Neural progenitor cell (in vitro differentiated cells): Measurements from ENCODE around the gene RCVRN.

Experiments
- CTCF ChIP-seq: fragments of 200-600 bp; sonication (generic); IDR thresholded peaks from 2 replicates; pipeline ENCODE4 v1.5.1; 2017; ENCODE audit warnings: antibody characterized with exemption, mild to moderate bottlenecking
- EZH2 ChIP-seq: fragments of 200-600 bp; sonication (generic); IDR thresholded peaks from 2 replicates; pipeline ENCODE4 v1.6.1; 2017; ENCODE audit warnings: antibody characterized with exemption, mild to moderate bottlenecking, moderate library complexity
- EZH2phosphoT487 ChIP-seq: fragments of 200-600 bp; sonication (generic); IDR thresholded peaks from 2 replicates; pipeline ENCODE4 v1.6.1; 2017; ENCODE audit warnings: antibody characterized with exemption

GRCh38 chr17:9925457-9925856 is 20.4 kb upstream of the RCVRN start:
- TF ChIP-seq CTCF (no peak), EZH2 (no peak), EZH2phosphoT487 (no peak)
